Loucy (cell line): ENCODE measurements around the gene POM121C.
"Not testable (repeated sequence)": the region's sequence is repeated elsewhere in the genome, so short reads cannot be mapped to it uniquely, and the experiment has no call there.

ENCODE experiments used
- H2AFZ ChIP-seq: fragments of 200-600 bp; sonication (generic); 2 replicates; pipeline ENCODE4 v1.6.0; 2016; ENCODE audit warnings: antibody characterized with exemption, mild to moderate bottlenecking, low read length, moderate library complexity
- H3F3A ChIP-seq: fragments of 200-600 bp; 2 replicates; pipeline ENCODE4 v1.6.0; 2016; ENCODE audit warnings: antibody characterized with exemption, low read depth, mild to moderate bottlenecking
- H3K27me3 ChIP-seq: fragments of 200-600 bp; sonication (generic); 2 replicates; pipeline ENCODE4 v1.6.1; 2014; ENCODE audit warnings: low read length, mild to moderate bottlenecking; ENCODE audit not compliant: insufficient read depth, poor library complexity, severe bottlenecking
- H3K36me3 ChIP-seq: fragments of 200-600 bp; sonication (generic); 2 replicates; pipeline ENCODE4 v1.6.1; 2016; ENCODE audit warnings: low read length; ENCODE audit not compliant: insufficient read depth
- H3K4me1 ChIP-seq: fragments of 200-600 bp; sonication (generic); 2 replicates; pipeline ENCODE4 v1.5.1; 2014; ENCODE audit warnings: low read length, mild to moderate bottlenecking; ENCODE audit not compliant: insufficient read depth, poor library complexity, severe bottlenecking
- H3K4me2 ChIP-seq: fragments of 200-600 bp; sonication (generic); 2 replicates; pipeline ENCODE4 v1.6.0; 2014; ENCODE audit warnings: antibody characterized with exemption, low read length, low read depth, mild to moderate bottlenecking; ENCODE audit not compliant: poor library complexity, severe bottlenecking
- H3K4me3 ChIP-seq: fragments of 200-600 bp; sonication (generic); 2 replicates; pipeline ENCODE4 v1.5.1; 2014; ENCODE audit warnings: low read length, mild to moderate bottlenecking, mixed read lengths; ENCODE audit not compliant: poor library complexity, severe bottlenecking
- H3K79me2 ChIP-seq: fragments of 200-600 bp; sonication (generic); 2 replicates; pipeline ENCODE4 v1.6.1; 2014; ENCODE audit warnings: low read length; ENCODE audit not compliant: insufficient read depth
- H3K9ac ChIP-seq: fragments of 200-600 bp; sonication (generic); 2 replicates; pipeline ENCODE4 v1.6.0; 2014; ENCODE audit warnings: mild to moderate bottlenecking, low read depth, low read length, moderate library complexity; ENCODE audit not compliant: poor library complexity, severe bottlenecking
- H3K9me2 ChIP-seq: fragments of 200-600 bp; sonication (generic); replicated peaks from 2 replicates; pipeline ENCODE4 v1.6.1; 2016; ENCODE audit warnings: low read depth, low read length, mixed read lengths
- H3K9me3 ChIP-seq: fragments of 200-600 bp; sonication (generic); 2 replicates; pipeline ENCODE4 v1.6.1; 2014; ENCODE audit warnings: mild to moderate bottlenecking, antibody characterized with exemption, low read length, low read depth; ENCODE audit not compliant: insufficient read depth
- H4K20me1 ChIP-seq: fragments of 200-600 bp; sonication (generic); 2 replicates; pipeline ENCODE4 v1.6.0; 2014; ENCODE audit warnings: antibody characterized with exemption, low read length, mild to moderate bottlenecking; ENCODE audit not compliant: insufficient read depth, poor library complexity, severe bottlenecking
- CTCF ChIP-seq: fragments of 200-600 bp; sonication (generic); conservative IDR thresholded peaks from 2 replicates; pipeline ENCODE4 v1.5.1; 2014; ENCODE audit warnings: mild to moderate bottlenecking, antibody characterized with exemption, low read length

The POM121C gene

DNA sequence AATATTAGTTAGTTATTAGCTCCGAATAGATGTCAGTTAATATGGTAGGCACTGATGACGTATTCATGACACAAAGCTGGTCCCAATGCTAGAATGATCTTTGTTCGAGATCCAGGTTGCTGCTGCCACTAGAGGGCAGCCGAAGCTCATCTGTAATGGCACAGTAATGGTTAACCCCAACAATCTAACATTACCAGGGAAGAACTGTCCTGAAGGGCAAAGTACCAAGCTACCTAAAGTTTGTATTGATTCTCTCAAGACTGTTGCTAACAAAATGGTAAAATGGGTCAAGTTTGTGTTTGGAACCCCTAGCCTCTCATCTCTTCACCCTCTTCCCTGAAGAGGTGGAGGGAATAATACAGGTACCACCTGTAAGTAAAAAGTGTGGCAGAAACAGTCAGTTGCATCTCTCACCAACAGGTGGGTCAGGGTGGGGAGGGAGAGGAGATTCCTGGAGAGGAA, 33.6 kb downstream of the POM121C start:
- H3K9me3 ChIP-seq, H3K4me2 ChIP-seq, H3K4me3 ChIP-seq, H3K9ac ChIP-seq, H2AFZ ChIP-seq, H3K4me1 ChIP-seq, H3K79me2 ChIP-seq, H3K9me2 ChIP-seq, H4K20me1 ChIP-seq, H3F3A ChIP-seq, H3K27me3 ChIP-seq, H3K36me3 ChIP-seq: not testable (repeated sequence)
- peak; percentile 46 for TF ChIP-seq CTCF

DNA sequence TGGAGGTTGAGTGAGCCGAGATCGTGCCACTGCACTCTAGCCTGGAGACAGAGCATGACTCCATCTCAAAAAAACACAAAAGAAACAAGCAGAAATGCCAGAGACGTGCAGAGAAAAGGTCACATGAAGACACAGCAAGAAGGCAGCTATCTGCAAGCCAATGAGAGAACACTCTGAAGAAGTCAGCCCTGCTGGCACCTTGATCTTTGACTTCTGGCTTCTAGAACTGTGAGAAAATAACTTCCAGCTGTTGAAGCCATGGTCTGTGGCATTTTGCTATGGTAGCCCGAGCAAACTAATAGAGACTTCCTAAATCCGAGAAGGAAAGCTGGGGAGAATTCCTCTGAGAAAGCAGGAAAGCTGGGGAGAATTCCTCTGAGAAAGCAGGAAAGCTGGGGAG, 36.2 kb downstream of the POM121C start:
- H3K4me3 ChIP-seq, H3K4me2 ChIP-seq, H3K27me3 ChIP-seq, H3K79me2 ChIP-seq, H3F3A ChIP-seq, H3K9me3 ChIP-seq, H3K4me1 ChIP-seq, H3K9ac ChIP-seq, H3K36me3 ChIP-seq, H2AFZ ChIP-seq, H3K9me2 ChIP-seq, H4K20me1 ChIP-seq: not testable (repeated sequence)

- peak overlapping the region; percentile 74 for H3K4me3 ChIP-seq
- H3K4me1 ChIP-seq, H3F3A ChIP-seq, H4K20me1 ChIP-seq, H3K9me3 ChIP-seq, H3K79me2 ChIP-seq, H2AFZ ChIP-seq, H3K9me2 ChIP-seq, H3K27me3 ChIP-seq: not testable (repeated sequence)
- H3K4me2 ChIP-seq: peak overlapping the region; percentile 73
- H3K9ac ChIP-seq: peak overlapping the region; percentile 61
- H3K36me3 ChIP-seq: peaks cover 28% of the 10 kb centered on the region; the same call in 1 of the 2 replicates
Measured at GRCh38 chr7:75442465-75443111, 43.5 kb downstream of the POM121C start.

GRCh38 chr7:75442101-75442464, 44.0 kb downstream of the POM121C start:
- Histone ChIP-seq H3K4me2 (peak overlapping the region; percentile 34), H3K36me3 (peaks cover 32% of the 10 kb centered on the region; the same call in 1 of the 2 replicates), H3K4me3 (peak overlapping the region; percentile 56)
- not testable (repeated sequence) for H3K27me3 ChIP-seq, H3K79me2 ChIP-seq, H2AFZ ChIP-seq, H3F3A ChIP-seq, H4K20me1 ChIP-seq, H3K4me1 ChIP-seq, H3K9me2 ChIP-seq, H3K9ac ChIP-seq, H3K9me3 ChIP-seq

GRCh38 chr7:75439000-75439399, 47.1 kb downstream of the POM121C start:
- H3K9me2 ChIP-seq, H3F3A ChIP-seq, H3K9me3 ChIP-seq, H3K9ac ChIP-seq, H3K4me2 ChIP-seq, H4K20me1 ChIP-seq, H3K4me3 ChIP-seq, H3K79me2 ChIP-seq, H3K4me1 ChIP-seq, H3K27me3 ChIP-seq, H2AFZ ChIP-seq: not testable (repeated sequence)
- H3K36me3 ChIP-seq: peaks cover 57% of the 10 kb centered on the region; the same call in 1 of the 2 replicates

DNA sequence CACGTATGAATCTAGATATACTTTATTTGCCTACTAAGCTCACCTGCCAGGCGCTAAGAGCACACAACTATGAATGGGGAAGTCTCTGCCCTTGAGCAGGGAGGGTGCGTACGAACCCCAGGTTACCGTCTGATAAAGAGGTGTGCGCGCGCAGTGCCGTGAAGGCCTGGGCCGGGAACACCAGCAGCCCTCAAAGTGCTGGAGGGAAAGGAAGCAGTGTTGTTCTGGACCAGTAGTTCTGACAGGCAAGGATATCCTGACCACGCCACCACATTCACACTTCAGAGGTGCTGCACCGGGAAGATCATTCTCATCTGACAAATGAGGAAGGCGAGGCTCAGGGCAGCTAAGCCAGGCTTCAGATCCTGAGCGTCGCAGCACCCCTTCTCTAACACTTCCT, 62.6 kb downstream of the POM121C start:
- H3F3A ChIP-seq, H3K9me2 ChIP-seq, H3K9me3 ChIP-seq, H3K9ac ChIP-seq, H3K4me3 ChIP-seq, H3K27me3 ChIP-seq, H3K4me1 ChIP-seq, H3K79me2 ChIP-seq, H3K4me2 ChIP-seq, H2AFZ ChIP-seq, H4K20me1 ChIP-seq: not testable (repeated sequence)
- H3K36me3 ChIP-seq: peaks cover 17% of the 10 kb centered on the region; the same call in 1 of the 2 replicates
